PC-9 (cell line): ENCODE data around the gene AIP. TPM values are rescaled to one million over a fixed set of nuclear protein-coding genes. Genes with fewer than 3 reads are reported as not detected.
A peak's percentile ranks its signal among the peaks of the same experiment; 100 is the strongest.

Experiments used
- BruUV-seq: library from RNA; stranded (reverse); fragments of 400-500 nt; replicated peaks from 2 replicates; lab custom pipeline; 2021; lab: Mats Ljungman, UMichigan
- CTCF ChIA-PET: fragments of 300-600 bp; sonication (Branson Sonifier 250); formaldehyde crosslinking; loops from one replicate; lab custom pipeline; 2022; ENCODE audit warnings: antibody characterized with exemption; lab: Charles Lee
- POLR2A ChIA-PET: fragments of 300-600 bp; sonication (Branson Sonifier 250); formaldehyde crosslinking; loops from one replicate; lab custom pipeline; 2022; ENCODE audit warnings: antibody characterized with exemption; ENCODE audit not compliant: unreplicated experiment; lab: Charles Lee
- DNase-seq, 2 experiments: peaks; one replicate each; pipeline versions ENCODE4 v3.0.0 to v3.0.0-alpha.2; 2015 to 2022; ENCODE audit warnings: mixed read lengths in 1 of 2
- H2AFZ ChIP-seq: fragments of 200-600 bp; sonication (generic); 2 replicates; pipeline ENCODE4 v1.8.1; 2017; ENCODE audit warnings: antibody characterized with exemption
- H3F3A ChIP-seq: fragments of 200-600 bp; sonication (generic); 2 replicates; pipeline ENCODE4 v1.8.1; 2017; ENCODE audit warnings: antibody characterized with exemption, mild to moderate bottlenecking, low read depth; ENCODE audit not compliant: insufficient read depth
- H3K27ac ChIP-seq: fragments of 200-600 bp; sonication (generic); 2 replicates; pipeline ENCODE4 v1.6.1; 2016; ENCODE audit warnings: mixed run types
- H3K27me3 ChIP-seq: fragments of 200-600 bp; sonication (generic); 2 replicates; pipeline ENCODE4 v1.6.1; 2016; ENCODE audit warnings: low read depth, mixed run types; ENCODE audit not compliant: insufficient read depth
- H3K36me3 ChIP-seq: fragments of 200-600 bp; sonication (generic); 2 replicates; pipeline ENCODE4 v1.6.1; 2016; ENCODE audit warnings: low read depth, mixed run types
- H3K4me1 ChIP-seq: fragments of 200-600 bp; sonication (generic); replicated peaks from 2 replicates; pipeline ENCODE4 v1.6.1; 2016; ENCODE audit warnings: mixed run types; ENCODE audit not compliant: insufficient read depth
- H3K4me2 ChIP-seq: fragments of 200-600 bp; sonication (generic); 2 replicates; pipeline ENCODE4 v1.6.1; 2017; ENCODE audit warnings: mixed run types
- H3K4me3 ChIP-seq: fragments of 200-600 bp; sonication (generic); 2 replicates; pipeline ENCODE4 v1.6.1; 2016; ENCODE audit warnings: mixed run types
- H3K79me2 ChIP-seq: fragments of 200-600 bp; sonication (generic); 2 replicates; pipeline ENCODE4 v1.6.1; 2017; ENCODE audit warnings: low read depth, mixed run types
- H3K9me2 ChIP-seq: fragments of 200-600 bp; sonication (generic); 2 replicates; pipeline ENCODE4 v1.8.1; 2017; ENCODE audit warnings: mild to moderate bottlenecking; ENCODE audit not compliant: insufficient read depth
- H3K9me3 ChIP-seq: fragments of 200-600 bp; sonication (generic); 2 replicates; pipeline ENCODE4 v1.8.1; 2016; ENCODE audit warnings: low read depth; ENCODE audit not compliant: insufficient read depth
- H4K20me1 ChIP-seq: fragments of 200-600 bp; sonication (generic); 2 replicates; pipeline ENCODE4 v1.8.1; 2017; ENCODE audit not compliant: insufficient read depth
- EZH2 ChIP-seq: fragments of 200-600 bp; sonication (generic); IDR thresholded peaks from 2 replicates; pipeline ENCODE4 v1.8.0; 2017; ENCODE audit warnings: antibody characterized with exemption, low read depth
- intact Hi-C: fragments of 100-400 bp; cut with micrococcal nuclease; formaldehyde crosslinking; loops from one replicate; pipeline ENCODE4 v1.10.0; 2022; ENCODE audit not compliant: unreplicated experiment
- total RNA-seq: library from RNA; stranded (reverse); gene quantifications from 2 replicates; pipeline ENCODE4 v1.2.3, GENCODE V29; 2021
- TF ChIP-seq, protein P1 (sequence below): fragments of 200-600 bp; sonication (generic); conservative IDR thresholded peaks from 2 replicates; pipeline ENCODE4 v1.6.1; 2017; ENCODE audit warnings: mixed run types, antibody characterized with exemption, mild to moderate bottlenecking, moderate library complexity

The AIP gene
- total RNA-seq, 1 experiment from 2014 or later = 95.3 TPM

DNA sequence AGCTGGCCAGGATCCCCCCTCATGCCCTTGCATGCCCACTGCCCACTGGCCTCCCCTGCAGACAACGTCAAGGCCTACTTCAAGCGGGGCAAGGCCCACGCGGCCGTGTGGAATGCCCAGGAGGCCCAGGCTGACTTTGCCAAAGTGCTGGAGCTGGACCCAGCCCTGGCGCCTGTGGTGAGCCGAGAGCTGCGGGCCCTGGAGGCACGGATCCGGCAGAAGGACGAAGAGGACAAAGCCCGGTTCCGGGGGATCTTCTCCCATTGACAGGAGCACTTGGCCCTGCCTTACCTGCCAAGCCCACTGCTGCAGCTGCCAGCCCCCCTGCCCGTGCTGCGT, 7.9 kb downstream of the AIP start:
- no peak for DNase-seq
- Histone ChIP-seq H3K4me1 (no peaks in the 10 kb centered on the region), H4K20me1 (0 out of 2 replicates have a peak, but pooled peaks cover 5% of the 10 kb centered on the region), H3F3A (peaks cover 23% of the 10 kb centered on the region; the same call in 1 of the 2 replicates), H3K9me2 (no peaks in the 10 kb centered on the region), H3K36me3 (no peaks in the 10 kb centered on the region), H3K79me2 (no peaks in the 10 kb centered on the region), H3K4me3 (no peak overlapping the region), H3K9me3 (no peaks in the 10 kb centered on the region), H3K27ac (no peak overlapping the region), H2AFZ (no peak overlapping the region), H3K4me2 (no peak overlapping the region), H3K27me3 (no peaks in the 10 kb centered on the region)
- POLR2A ChIA-PET = interaction anchor here (0.5 kb wide), 1 partner anchor 311 kb away, joined by 9 read pairs; no protein-coding TSS in a partner anchor
- intact Hi-C loops = no loop called here
- CTCF ChIA-PET = no interaction called here
- BruUV-seq = TSS peak; percentile 30
- TF ChIP-seq, protein P1, sequence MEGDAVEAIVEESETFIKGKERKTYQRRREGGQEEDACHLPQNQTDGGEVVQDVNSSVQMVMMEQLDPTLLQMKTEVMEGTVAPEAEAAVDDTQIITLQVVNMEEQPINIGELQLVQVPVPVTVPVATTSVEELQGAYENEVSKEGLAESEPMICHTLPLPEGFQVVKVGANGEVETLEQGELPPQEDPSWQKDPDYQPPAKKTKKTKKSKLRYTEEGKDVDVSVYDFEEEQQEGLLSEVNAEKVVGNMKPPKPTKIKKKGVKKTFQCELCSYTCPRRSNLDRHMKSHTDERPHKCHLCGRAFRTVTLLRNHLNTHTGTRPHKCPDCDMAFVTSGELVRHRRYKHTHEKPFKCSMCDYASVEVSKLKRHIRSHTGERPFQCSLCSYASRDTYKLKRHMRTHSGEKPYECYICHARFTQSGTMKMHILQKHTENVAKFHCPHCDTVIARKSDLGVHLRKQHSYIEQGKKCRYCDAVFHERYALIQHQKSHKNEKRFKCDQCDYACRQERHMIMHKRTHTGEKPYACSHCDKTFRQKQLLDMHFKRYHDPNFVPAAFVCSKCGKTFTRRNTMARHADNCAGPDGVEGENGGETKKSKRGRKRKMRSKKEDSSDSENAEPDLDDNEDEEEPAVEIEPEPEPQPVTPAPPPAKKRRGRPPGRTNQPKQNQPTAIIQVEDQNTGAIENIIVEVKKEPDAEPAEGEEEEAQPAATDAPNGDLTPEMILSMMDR = no peak
- TF ChIP-seq EZH2 = no peak

DNA sequence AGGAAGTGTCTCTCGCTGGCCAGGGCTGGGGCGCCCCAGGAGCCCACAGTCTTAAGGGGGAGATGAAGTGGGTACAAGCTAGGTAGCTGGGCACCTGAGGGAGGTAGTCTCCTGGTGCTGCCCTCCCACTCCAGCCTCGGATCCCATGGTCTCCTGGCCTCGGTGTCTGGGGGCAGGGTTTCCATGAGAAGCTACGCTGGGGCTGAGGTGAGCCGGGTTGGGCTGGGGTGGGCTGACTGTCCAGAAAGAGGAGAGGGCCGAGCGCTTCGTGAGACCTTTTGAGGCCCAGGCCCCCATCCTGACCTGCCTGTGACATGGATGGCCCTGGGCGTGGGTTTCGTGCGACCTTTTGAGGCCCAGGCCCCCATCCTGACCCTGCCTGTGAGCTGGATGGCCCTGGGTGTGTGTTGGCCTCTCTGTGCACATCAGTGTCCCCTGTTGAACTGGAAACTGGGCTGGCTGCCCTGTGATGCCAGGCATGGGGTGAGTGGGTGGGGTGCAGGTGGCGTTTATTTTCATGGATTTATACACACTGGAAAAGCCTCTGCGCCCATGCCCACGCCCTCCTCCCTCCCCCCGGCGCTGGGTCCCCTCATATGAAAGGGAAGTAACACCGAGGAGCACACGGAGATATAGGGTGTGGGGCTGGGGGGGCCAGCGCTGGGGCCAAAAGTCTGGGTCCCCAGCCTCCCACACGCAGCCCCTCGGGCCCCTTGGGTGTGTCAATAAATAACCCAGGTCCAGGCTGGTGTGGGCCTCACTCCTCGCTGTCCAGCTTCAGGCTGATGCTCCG, 8.6 kb downstream of the AIP start:
- DNase-seq = no peak
- Histone ChIP-seq H2AFZ (no peak overlapping the region), H3K9me3 (no peaks in the 10 kb centered on the region), H3K27ac (no peak overlapping the region), H3K4me1 (no peaks in the 10 kb centered on the region), H3K4me2 (no peak overlapping the region), H3K9me2 (no peaks in the 10 kb centered on the region), H4K20me1 (0 out of 2 replicates have a peak, but pooled peaks cover 5% of the 10 kb centered on the region), H3K4me3 (no peak overlapping the region), H3K79me2 (no peaks in the 10 kb centered on the region), H3F3A (peaks cover 23% of the 10 kb centered on the region; the same call in 1 of the 2 replicates), H3K36me3 (no peaks in the 10 kb centered on the region), H3K27me3 (no peaks in the 10 kb centered on the region)
- ChIA-PET CTCF (no interaction called here), POLR2A (interaction anchor here (0.6 kb wide), 1 partner anchor 91 kb away, joined by 3 read pairs; no protein-coding TSS in a partner anchor)
- intact Hi-C loops = no loop called here
- no TSS peak for BruUV-seq
- TF ChIP-seq, protein P1 = no peak
- TF ChIP-seq EZH2 = no peak

DNA sequence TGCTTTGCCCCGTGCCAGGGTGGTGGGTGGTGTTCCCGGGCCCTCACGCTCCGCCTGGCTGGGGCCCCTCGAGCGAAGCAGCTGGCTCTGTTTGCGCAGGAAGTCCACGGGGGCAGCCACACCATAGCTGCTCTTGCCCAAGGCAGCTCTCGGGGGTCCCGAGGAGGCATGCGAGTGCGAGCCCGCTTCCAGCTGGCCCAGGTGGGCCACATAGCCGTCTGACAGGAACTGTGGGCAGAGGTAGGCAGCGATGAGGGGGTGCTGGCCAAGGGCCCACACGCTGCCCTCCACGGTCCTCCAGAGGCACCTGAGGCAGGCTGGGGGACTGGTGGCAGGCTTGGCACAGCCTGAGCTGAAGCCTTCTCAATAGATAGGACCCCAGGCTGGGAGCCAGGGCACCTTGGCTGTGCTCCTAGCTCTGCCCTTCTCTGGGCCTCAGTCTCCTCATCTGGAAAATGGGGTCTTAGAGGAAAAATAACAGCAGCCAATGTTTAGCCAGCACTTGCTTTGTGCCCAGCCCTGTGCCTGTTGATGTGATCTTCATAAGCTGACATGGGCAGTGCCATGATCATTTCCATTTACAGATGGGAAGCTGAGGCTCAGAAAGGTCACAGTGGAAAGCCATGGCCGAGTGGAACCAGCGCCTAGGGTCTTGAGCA, 9.4 kb downstream of the AIP start:
- no peak for DNase-seq
- CTCF ChIA-PET = no interaction called here
- no peak for TF ChIP-seq EZH2
- TF ChIP-seq, protein P1 = no peak
- H3K79me2 ChIP-seq = no peaks in the 10 kb centered on the region
- no TSS peak for BruUV-seq
- H3K27ac ChIP-seq = no peak overlapping the region
- intact Hi-C loops = no loop called here
- H3K4me1 ChIP-seq = no peaks in the 10 kb centered on the region
- H2AFZ ChIP-seq = no peak overlapping the region
- POLR2A ChIA-PET = no interaction called here
- no peak overlapping the region for H3K4me2 ChIP-seq
- 0 out of 2 replicates have a peak, but pooled peaks cover 5% of the 10 kb centered on the region for H4K20me1 ChIP-seq
- H3K9me2 ChIP-seq = no peaks in the 10 kb centered on the region
- no peaks in the 10 kb centered on the region for H3K36me3 ChIP-seq
- H3F3A ChIP-seq = peaks cover 23% of the 10 kb centered on the region; the same call in 1 of the 2 replicates
- H3K9me3 ChIP-seq = no peaks in the 10 kb centered on the region
- H3K27me3 ChIP-seq = no peaks in the 10 kb centered on the region
- no peak overlapping the region for H3K4me3 ChIP-seq
